ENCODE results near the gene CHID1. TPM values are rescaled to one million over a fixed set of nuclear protein-coding genes. Genes with fewer than 3 reads are reported as not detected.

CHID1 gene
- total and polyA plus RNA-seq, 2 donors, result 17.8 to 35.7 TPM

Other genes with a start within 250 kb of the CHID1 start
- 20.7 TPM for gene DEAF1, start 215.6 kb downstream of the CHID1 start, total RNA-seq
- 27.2 TPM for gene DEAF1, start 215.6 kb downstream of the CHID1 start, polyA plus RNA-seq
- 17.7 TPM for gene TMEM80, start 215.0 kb downstream of the CHID1 start, total RNA-seq
- gene TMEM80, start 215.0 kb downstream of the CHID1 start, polyA plus RNA-seq, result 31.1 TPM
- 3.9 TPM for gene EPS8L2, start 204.6 kb downstream of the CHID1 start, total RNA-seq
- 28.8 TPM for gene EPS8L2, start 204.6 kb downstream of the CHID1 start, polyA plus RNA-seq
- 141 TPM for gene TALDO1, start 163.3 kb downstream of the CHID1 start, total RNA-seq
- 115 TPM for gene TALDO1, start 163.3 kb downstream of the CHID1 start, polyA plus RNA-seq
- 13.0 TPM for gene GATD1, start 133.3 kb downstream of the CHID1 start, total RNA-seq
- gene GATD1, start 133.3 kb downstream of the CHID1 start, polyA plus RNA-seq, result 31.2 TPM
- 0.19 TPM for gene CEND1, start 120.7 kb downstream of the CHID1 start, total RNA-seq
- 0.25 TPM for gene CEND1, start 120.7 kb downstream of the CHID1 start, polyA plus RNA-seq
- gene SLC25A22, start 112.5 kb downstream of the CHID1 start, total RNA-seq, result 5.7 TPM
- 11.8 TPM for gene SLC25A22, start 112.5 kb downstream of the CHID1 start, polyA plus RNA-seq
- 6.6 TPM for gene PIDD1, start 105.6 kb downstream of the CHID1 start, total RNA-seq
- 46.0 TPM for gene PIDD1, start 105.6 kb downstream of the CHID1 start, polyA plus RNA-seq
- 1,873 TPM for gene RPLP2, start 100.8 kb downstream of the CHID1 start, total RNA-seq
- 2,667 TPM for gene RPLP2, start 100.8 kb downstream of the CHID1 start, polyA plus RNA-seq
- 10.5 TPM for gene PNPLA2, start 91.9 kb downstream of the CHID1 start, total RNA-seq
- gene PNPLA2, start 91.9 kb downstream of the CHID1 start, polyA plus RNA-seq, result 83.6 TPM
- 0.57 TPM for gene CRACR2B, start 82.9 kb downstream of the CHID1 start, total RNA-seq
- gene CRACR2B, start 82.9 kb downstream of the CHID1 start, polyA plus RNA-seq, result 6.2 TPM
- gene CD151, start 77.9 kb downstream of the CHID1 start, total RNA-seq, result 19.5 TPM
- 82.3 TPM for gene CD151, start 77.9 kb downstream of the CHID1 start, polyA plus RNA-seq
- 92.3 TPM for gene POLR2L, start 68.3 kb downstream of the CHID1 start, total RNA-seq
- 92.1 TPM for gene POLR2L, start 68.3 kb downstream of the CHID1 start, polyA plus RNA-seq
- 22.2 TPM for gene TSPAN4, start 68.0 kb downstream of the CHID1 start, total RNA-seq
- 56.7 TPM for gene TSPAN4, start 68.0 kb downstream of the CHID1 start, polyA plus RNA-seq
- gene AP2A2, start 15.1 kb upstream of the CHID1 start, total RNA-seq, result 14.6 TPM
- gene AP2A2, start 15.1 kb upstream of the CHID1 start, polyA plus RNA-seq, result 57.2 TPM
- gene MUC6, start 125.9 kb upstream of the CHID1 start, total RNA-seq, result 0.19 TPM
- 0.16 TPM for gene MUC6, start 125.9 kb upstream of the CHID1 start, polyA plus RNA-seq
- gene MUC2, start 164.1 kb upstream of the CHID1 start, total RNA-seq, result under 0.01 TPM
- gene MUC2, start 164.1 kb upstream of the CHID1 start, polyA plus RNA-seq, result under 0.01 TPM
- 0.05 TPM for gene MUC5AC, start 247.1 kb upstream of the CHID1 start, total RNA-seq
- gene MUC5AC, start 247.1 kb upstream of the CHID1 start, polyA plus RNA-seq, result 0.02 TPM